H54 (cell line): ENCODE results near the gene NOB1.

Experiments used
- DNase-seq: peaks from one replicate; pipeline ENCODE4 v3.0.0; 2011; ENCODE audit warnings: low spot score, mixed read lengths; ENCODE audit not compliant: insufficient read length
- FAIRE-seq: peaks from 3 replicates; lab custom pipeline; 2011; peaks lifted over from hg19 to GRCh38; lab: Jason Lieb, UNC
- POLR2A ChIP-seq: IDR thresholded peaks from 2 replicates; pipeline ENCODE4 v1.6.1; 2011; ENCODE audit warnings: low read depth, mild to moderate bottlenecking, low read length

The NOB1 gene

GRCh38 chr16:69721441-69721957, 33.2 kb downstream of the NOB1 start:
- TF ChIP-seq POLR2A, result no peak
- FAIRE-seq, result no peak
- no peak for DNase-seq

GRCh38 chr16:69720822-69721430, 33.8 kb downstream of the NOB1 start:
- DNase-seq (no peak), FAIRE-seq (no peak)
- no peak for TF ChIP-seq POLR2A

GRCh38 chr16:69718111-69718764, 36.5 kb downstream of the NOB1 start:
- FAIRE-seq, result no peak
- TF ChIP-seq POLR2A, result no peak

GRCh38 chr16:69717066-69717465, 37.7 kb downstream of the NOB1 start:
- FAIRE-seq, result no peak
- no peak for TF ChIP-seq POLR2A
- no peak for DNase-seq

More at GRCh38 chr16:69718111-69718764, 36.5 kb downstream of the NOB1 start:
- no peak for DNase-seq

- TF ChIP-seq POLR2A, result no peak
- no peak for FAIRE-seq
- no peak for DNase-seq
Observed at GRCh38 chr16:69712914-69713581, 41.7 kb downstream of the NOB1 start.

- DNase-seq (no peak), FAIRE-seq (no peak)
- no peak for TF ChIP-seq POLR2A
Observed at GRCh38 chr16:69712277-69712676, 42.4 kb downstream of the NOB1 start.

GRCh38 chr16:69711115-69711740, 43.5 kb downstream of the NOB1 start:
- DNase-seq (no peak), FAIRE-seq (no peak)
- no peak for TF ChIP-seq POLR2A

GRCh38 chr16:69709456-69710084, 45.2 kb downstream of the NOB1 start:
- TF ChIP-seq POLR2A, result no peak
- FAIRE-seq (no peak), DNase-seq (peak; percentile 28)

GRCh38 chr16:69707920-69708683, 46.6 kb downstream of the NOB1 start:
- DNase-seq (no peak), FAIRE-seq (no peak)
- TF ChIP-seq POLR2A, result no peak

GRCh38 chr16:69706975-69707340, 47.8 kb downstream of the NOB1 start:
- FAIRE-seq (no peak), DNase-seq (no peak)
- TF ChIP-seq POLR2A, result no peak

- DNase-seq (no peak), FAIRE-seq (no peak)
- TF ChIP-seq POLR2A, result no peak
Observed at GRCh38 chr16:69706256-69706974, 48.3 kb downstream of the NOB1 start.

GRCh38 chr16:69703638-69704037, 51.1 kb downstream of the NOB1 start:
- no peak for TF ChIP-seq POLR2A
- no peak for DNase-seq
- peak; percentile 68 for FAIRE-seq

- no peak for FAIRE-seq
- TF ChIP-seq POLR2A, result no peak
Observed at GRCh38 chr16:69701866-69702265, 52.9 kb downstream of the NOB1 start.

More at GRCh38 chr16:69701866-69702265, 52.9 kb downstream of the NOB1 start:
- DNase-seq, result no peak
